Spleen (tissue), 7 donors: ENCODE data around the gene RGS19.

Source experiments
- POLR2A ChIP-seq, 3 donors: fragments of 450-650 bp; IDR thresholded peaks; one replicate each; pipeline ENCODE4 v1.5.1; 2017; ENCODE audit warnings: antibody characterized with exemption in 3 of 3, mild to moderate bottlenecking in 1 of 3
- POLR2AphosphoS5 ChIP-seq, 3 donors: sonication (generic); formaldehyde crosslinking; IDR thresholded peaks; one replicate each; pipeline ENCODE4 v1.5.1; 2017; ENCODE audit warnings: antibody characterized with exemption in 3 of 3
- TF ChIP-seq, protein P1 (sequence below), 11 experiments: fragments of 200-600 bp in 7 of 11; fragments of 450-650 bp in 4 of 11; sonication (generic) in 4 of 11; IDR thresholded peaks in 8 of 11; conservative IDR thresholded peaks in 3 of 11; 1 replicate in 7 of 11; 2 replicates in 4 of 11; pipeline versions ENCODE4 v1.4.0 to v1.8.0; 2016 to 2021; ENCODE audit warnings: antibody characterized with exemption in 11 of 11, inconsistent platforms in 4 of 11, mild to moderate bottlenecking in 1 of 11
- donor health status: DM: no; HTN: no; CAD: no; lungs with moderate emphysema.
- donor health status: DM: no; HTN: no; CAD: no.
- donor health status: DM: no; HTN: no; CAD: no.

DNA sequence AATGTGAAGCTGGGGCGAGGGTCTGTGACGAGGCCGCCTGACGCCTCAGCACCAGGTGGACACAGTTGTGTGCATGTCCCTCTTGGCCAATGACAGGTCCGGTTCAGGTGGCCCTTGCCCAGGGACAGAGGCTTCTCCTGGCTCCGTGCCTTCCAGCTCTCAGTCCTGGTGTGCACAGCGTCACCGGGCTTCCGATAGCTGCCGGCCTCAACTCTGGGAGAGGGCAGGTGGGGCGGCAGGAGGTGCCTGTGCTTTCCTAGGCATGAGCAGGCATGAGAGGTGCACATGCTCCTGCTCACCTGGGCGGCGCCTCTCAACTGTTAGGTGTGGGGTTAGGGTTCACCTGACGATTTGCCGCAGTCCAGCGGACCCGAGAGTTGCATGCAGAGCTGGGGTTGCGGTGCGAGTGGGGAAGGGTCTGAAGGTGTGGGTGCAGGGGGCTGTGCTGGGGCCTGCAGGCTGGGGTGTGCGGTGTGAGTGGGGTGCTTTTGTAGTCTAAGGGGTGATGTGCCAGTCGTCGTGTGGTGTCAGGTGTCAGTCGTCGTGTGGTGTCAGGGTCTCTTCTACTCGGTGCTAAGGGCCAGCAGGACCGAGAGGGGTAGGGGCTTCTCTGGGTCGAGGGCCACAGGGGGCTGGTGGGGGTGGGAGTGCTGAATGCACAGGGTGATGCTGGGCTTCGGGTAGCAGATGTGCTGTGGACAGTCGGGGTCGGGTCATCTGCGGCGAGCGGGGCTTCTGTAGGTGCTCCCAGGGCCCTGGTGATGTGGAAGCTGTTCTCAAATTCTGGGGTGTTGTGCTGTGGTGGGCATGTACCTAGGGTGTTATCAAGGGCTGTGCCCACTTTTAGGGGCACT is 26.1 kb downstream of the RGS19 start:
- TF ChIP-seq, protein P1, sequence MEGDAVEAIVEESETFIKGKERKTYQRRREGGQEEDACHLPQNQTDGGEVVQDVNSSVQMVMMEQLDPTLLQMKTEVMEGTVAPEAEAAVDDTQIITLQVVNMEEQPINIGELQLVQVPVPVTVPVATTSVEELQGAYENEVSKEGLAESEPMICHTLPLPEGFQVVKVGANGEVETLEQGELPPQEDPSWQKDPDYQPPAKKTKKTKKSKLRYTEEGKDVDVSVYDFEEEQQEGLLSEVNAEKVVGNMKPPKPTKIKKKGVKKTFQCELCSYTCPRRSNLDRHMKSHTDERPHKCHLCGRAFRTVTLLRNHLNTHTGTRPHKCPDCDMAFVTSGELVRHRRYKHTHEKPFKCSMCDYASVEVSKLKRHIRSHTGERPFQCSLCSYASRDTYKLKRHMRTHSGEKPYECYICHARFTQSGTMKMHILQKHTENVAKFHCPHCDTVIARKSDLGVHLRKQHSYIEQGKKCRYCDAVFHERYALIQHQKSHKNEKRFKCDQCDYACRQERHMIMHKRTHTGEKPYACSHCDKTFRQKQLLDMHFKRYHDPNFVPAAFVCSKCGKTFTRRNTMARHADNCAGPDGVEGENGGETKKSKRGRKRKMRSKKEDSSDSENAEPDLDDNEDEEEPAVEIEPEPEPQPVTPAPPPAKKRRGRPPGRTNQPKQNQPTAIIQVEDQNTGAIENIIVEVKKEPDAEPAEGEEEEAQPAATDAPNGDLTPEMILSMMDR (IDR thresholded peaks at IDR 0.05 in 8 of 11, conservative IDR thresholded peaks at IDR 0.05 in 3 of 11): no peak
- TF ChIP-seq POLR2AphosphoS5 (IDR thresholded peaks at IDR 0.05) (no peak), POLR2A (IDR thresholded peaks at IDR 0.05) (no peak)
